GM10847 (cell line): Measurements from ENCODE around the gene TBL1X.

Source experiments
- POLR2A ChIP-seq: IDR thresholded peaks from 2 replicates; pipeline ENCODE4 v1.6.1; 2011; ENCODE audit not compliant: insufficient read length; ENCODE audit errors: extremely low read depth

Gene TBL1X

GRCh38 chrX:9464435-9465371, at the start of gene TBL1X:
Gene TBL1X, plus strand, starts transcription at chrX:9465058. Its CDS starts 188,529 bp downstream, at chrX:9653587.
- TF ChIP-seq POLR2A, result no peak

- no peak for TF ChIP-seq POLR2A
Observed at GRCh38 chrX:9416562-9417348, 48.1 kb upstream of the TBL1X start.

GRCh38 chrX:9418262-9418661, 46.6 kb upstream of the TBL1X start:
- TF ChIP-seq POLR2A, result no peak

- TF ChIP-seq POLR2A, result no peak
Observed at GRCh38 chrX:9420275-9421265, 44.3 kb upstream of the TBL1X start.

- TF ChIP-seq POLR2A, result no peak
Observed at GRCh38 chrX:9429767-9430166, 35.1 kb upstream of the TBL1X start.

GRCh38 chrX:9430346-9430921, 34.4 kb upstream of the TBL1X start:
- no peak for TF ChIP-seq POLR2A

- no peak for TF ChIP-seq POLR2A
Observed at GRCh38 chrX:9431281-9431680, 33.6 kb upstream of the TBL1X start.

GRCh38 chrX:9433596-9433995, 31.3 kb upstream of the TBL1X start:
- TF ChIP-seq POLR2A, result no peak

- TF ChIP-seq POLR2A, result no peak
Observed at GRCh38 chrX:9434051-9434550, 30.8 kb upstream of the TBL1X start.

GRCh38 chrX:9436812-9437211, 28.0 kb upstream of the TBL1X start:
- TF ChIP-seq POLR2A, result no peak

- no peak for TF ChIP-seq POLR2A
Observed at GRCh38 chrX:9438933-9439494, 25.8 kb upstream of the TBL1X start.

GRCh38 chrX:9440116-9440844, 24.6 kb upstream of the TBL1X start:
- TF ChIP-seq POLR2A, result no peak

GRCh38 chrX:9442056-9442455, 22.8 kb upstream of the TBL1X start:
- no peak for TF ChIP-seq POLR2A
